ENCODE results near the gene SDHB. TPM values are rescaled to one million over a fixed set of nuclear protein-coding genes. Genes with fewer than 3 reads are reported as not detected.

The SDHB gene
- polyA plus RNA-seq, 1 donor (not counting 4 experiments of a cell fraction or from before 2014, with no cell fraction given), result 228 TPM

DNA sequence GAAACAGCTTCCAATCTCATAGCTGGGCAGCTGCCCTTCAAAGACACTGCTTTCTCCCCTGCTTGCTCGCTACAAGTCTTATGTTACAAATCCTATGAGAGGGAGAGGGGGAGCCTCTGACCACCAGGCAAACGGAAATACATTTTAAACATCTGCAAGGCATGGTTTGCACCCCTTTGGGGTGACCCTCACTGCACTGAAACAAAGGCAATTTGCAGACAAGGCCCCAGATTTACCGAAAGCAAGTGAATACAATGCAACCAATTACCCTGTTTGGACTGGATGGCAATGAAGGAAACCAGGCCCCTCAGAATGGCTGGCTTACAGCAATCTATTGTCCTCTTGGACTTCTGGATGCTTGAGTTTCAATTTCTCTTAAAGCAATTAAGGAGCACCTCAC is 30.3 kb downstream of the SDHB start:
- no peaks in the 10 kb centered on the region for H3K79me2 ChIP-seq (ENCODE audit: control insufficient read depth, insufficient read depth, low read length)
- DNase-seq (ENCODE audit: low read depth, low spot score), result no peak
- H3K9ac ChIP-seq (ENCODE audit: control insufficient read depth, extremely low read depth, insufficient read depth, low read length), result no peak overlapping the region
- H3K9me1 ChIP-seq (ENCODE audit: control insufficient read depth, extremely low read depth, insufficient read depth, low read length), result no peaks in the 10 kb centered on the region
- no peak overlapping the region for H3K4me2 ChIP-seq (ENCODE audit: control insufficient read depth, extremely low read depth, insufficient read depth, low read depth, low read length)
- dilution Hi-C loops (cut with MboI; ENCODE audit: extremely low pct_ligation_motif_present, low sequenced_read_pairs), result no loop called here
- H2AFZ ChIP-seq (ENCODE audit: control insufficient read depth, low read length), result no peak overlapping the region
- H3K27me3 ChIP-seq (ENCODE audit: control insufficient read depth, extremely low read depth, insufficient read depth, low read length), result no peaks in the 10 kb centered on the region
- no peak for FAIRE-seq
- H3K9me3 ChIP-seq (ENCODE audit: control insufficient read depth, low read depth, low read length), result no peaks in the 10 kb centered on the region
- H4K20me1 ChIP-seq (ENCODE audit: control insufficient read depth, extremely low read depth, insufficient read depth, low read length), result no peaks in the 10 kb centered on the region
- peaks cover 38 to 59% of the 10 kb centered on the region in 2 experiments for H3K36me3 ChIP-seq (ENCODE audit: control insufficient read depth in 2 of 2, extremely low read depth in 1 of 2, insufficient read depth in 2 of 2, low read length in 2 of 2)
- no peak for TF ChIP-seq EZH2 (IDR thresholded peaks at IDR 0.05; ENCODE audit: low read length)
- TF ChIP-seq CTCF (optimal IDR thresholded peaks at IDR 0.05 in 1 of 3, IDR thresholded peaks at IDR 0.05 in 1 of 3, conservative IDR thresholded peaks at IDR 0.05 in 1 of 3; ENCODE audit: extremely low read depth in 1 of 3, insufficient read depth in 2 of 3, low read length in 3 of 3), result no peak
- no peaks in the 10 kb centered on the region for H3K4me1 ChIP-seq (ENCODE audit: control insufficient read depth, extremely low read depth, insufficient read depth, low read length)
- no peak overlapping the region for H3K27ac ChIP-seq (ENCODE audit: control insufficient read depth, insufficient read depth, low read length)
- no peak overlapping the region for H3K4me3 ChIP-seq (ENCODE audit: control insufficient read depth in 2 of 3, extremely low read depth in 1 of 3, insufficient read depth in 2 of 3, low read depth in 1 of 3, low read length in 3 of 3)

GRCh38 chr1:17023102-17023501 is 30.7 kb downstream of the SDHB start:
- Histone ChIP-seq H3K9me3 (ENCODE audit: control insufficient read depth, low read depth, low read length) (no peaks in the 10 kb centered on the region), H3K9ac (ENCODE audit: control insufficient read depth, extremely low read depth, insufficient read depth, low read length) (no peak overlapping the region), H2AFZ (ENCODE audit: control insufficient read depth, low read length) (no peak overlapping the region), H3K36me3 (ENCODE audit: control insufficient read depth in 2 of 2, extremely low read depth in 1 of 2, insufficient read depth in 2 of 2, low read length in 2 of 2) (peaks cover 40 to 61% of the 10 kb centered on the region in 2 experiments), H3K4me1 (ENCODE audit: control insufficient read depth, extremely low read depth, insufficient read depth, low read length) (no peaks in the 10 kb centered on the region), H3K9me1 (ENCODE audit: control insufficient read depth, extremely low read depth, insufficient read depth, low read length) (no peaks in the 10 kb centered on the region), H3K4me3 (ENCODE audit: control insufficient read depth in 2 of 3, extremely low read depth in 1 of 3, insufficient read depth in 2 of 3, low read depth in 1 of 3, low read length in 3 of 3) (no peak overlapping the region), H3K27me3 (ENCODE audit: control insufficient read depth, extremely low read depth, insufficient read depth, low read length) (no peaks in the 10 kb centered on the region), H4K20me1 (ENCODE audit: control insufficient read depth, extremely low read depth, insufficient read depth, low read length) (no peaks in the 10 kb centered on the region), H3K79me2 (ENCODE audit: control insufficient read depth, insufficient read depth, low read length) (no peaks in the 10 kb centered on the region), H3K27ac (ENCODE audit: control insufficient read depth, insufficient read depth, low read length) (no peak overlapping the region), H3K4me2 (ENCODE audit: control insufficient read depth, extremely low read depth, insufficient read depth, low read depth, low read length) (no peak overlapping the region)
- dilution Hi-C loops (cut with MboI; ENCODE audit: extremely low pct_ligation_motif_present, low sequenced_read_pairs), result no loop called here
- no peak for TF ChIP-seq CTCF (optimal IDR thresholded peaks at IDR 0.05 in 1 of 3, IDR thresholded peaks at IDR 0.05 in 1 of 3, conservative IDR thresholded peaks at IDR 0.05 in 1 of 3; ENCODE audit: extremely low read depth in 1 of 3, insufficient read depth in 2 of 3, low read length in 3 of 3)
- no peak for TF ChIP-seq EZH2 (IDR thresholded peaks at IDR 0.05; ENCODE audit: low read length)
- no peak for FAIRE-seq
- DNase-seq (ENCODE audit: low read depth, low spot score), result no peak

All from keratinocyte (primary cell).